SK-N-SH (cell line): ENCODE data around the gene LRTM2. TPM values are rescaled to one million over a fixed set of nuclear protein-coding genes. Genes with fewer than 3 reads are reported as not detected.

Experiments used
- CTCF ChIA-PET: fragments of 300-600, 350-600 bp; formaldehyde crosslinking; extraction: SDS; loops from one replicate; lab custom pipeline; 2021; lab: Yijun Ruan, JAX
- POLR2A ChIA-PET: fragments of 350-600 bp; sonication (Branson Sonifier 250); formaldehyde crosslinking; extraction: SDS; loops from one replicate; lab custom pipeline; 2020; ENCODE audit warnings: antibody characterized with exemption, inconsistent platforms; lab: Yijun Ruan, JAX
- DNase-seq: peaks from one replicate; pipeline ENCODE4 v3.0.0; 2012
- H2AFZ ChIP-seq: fragments of 200-600 bp; sonication (generic); 2 replicates; pipeline ENCODE4 v1.8.1; 2016; ENCODE audit warnings: antibody characterized with exemption, mild to moderate bottlenecking, low read depth
- H3F3A ChIP-seq: fragments of 200-600 bp; sonication (generic); replicated peaks from 2 replicates; pipeline ENCODE3; 2016; ENCODE audit warnings: antibody characterized with exemption, mild to moderate bottlenecking; ENCODE audit not compliant: insufficient read depth
- H3K27ac ChIP-seq, 2 experiments: fragments of 200-500 bp in 1 of 2; fragments of 200-600 bp in 1 of 2; sonication (Bioruptor generic) in 1 of 2; sonication (generic), shearing (Covaris generic) in 1 of 2; 2 replicates each; pipeline versions ENCODE4 v1.5.1 to v1.6.1; 2014 to 2016; ENCODE audit warnings: low read depth in 2 of 2, inconsistent platforms in 1 of 2, low read length in 1 of 2, mild to moderate bottlenecking in 1 of 2, mixed read lengths in 1 of 2
- H3K27me3 ChIP-seq: fragments of 200-600 bp; sonication (generic), shearing (Covaris generic); 2 replicates; pipeline ENCODE4 v1.6.1; 2016; ENCODE audit warnings: mixed run types; ENCODE audit not compliant: insufficient read depth
- H3K36me3 ChIP-seq, 2 experiments: fragments of 200-500 bp in 1 of 2; fragments of 200-600 bp in 1 of 2; sonication (Bioruptor generic) in 1 of 2; sonication (generic) in 1 of 2; replicated peaks in 1 of 2; 2 replicates each; pipeline versions ENCODE3 to v1.5.1; 2014 to 2016; ENCODE audit warnings: low read length in 1 of 2, mild to moderate bottlenecking in 1 of 2; ENCODE audit not compliant: insufficient read depth in 2 of 2, control insufficient read depth in 1 of 2
- H3K4me1 ChIP-seq, 2 experiments: fragments of 200-500 bp in 1 of 2; fragments of 200-600 bp in 1 of 2; sonication (Bioruptor generic) in 1 of 2; sonication (generic), shearing (Covaris generic) in 1 of 2; 2 replicates each; pipeline versions ENCODE4 v1.5.1 to v1.6.1; 2014 to 2016; ENCODE audit warnings: low read depth in 1 of 2, low read length in 1 of 2, mixed run types in 1 of 2; ENCODE audit not compliant: insufficient read depth in 2 of 2, control insufficient read depth in 1 of 2
- H3K4me2 ChIP-seq: fragments of 200-600 bp; sonication (generic), shearing (Covaris generic); 2 replicates; pipeline ENCODE4 v1.6.1; 2017; ENCODE audit warnings: mixed run types
- H3K4me3 ChIP-seq, 2 experiments: fragments of 200-500 bp in 1 of 2; fragments of 200-600 bp in 1 of 2; sonication (Bioruptor generic) in 1 of 2; sonication (generic), shearing (Covaris generic) in 1 of 2; 2 replicates each; pipeline versions ENCODE4 v1.5.1 to v1.8.1; 2014 to 2016; ENCODE audit warnings: low read depth in 2 of 2, inconsistent platforms in 1 of 2, low read length in 1 of 2, mild to moderate bottlenecking in 1 of 2, mixed read lengths in 1 of 2, moderate library complexity in 1 of 2
- H3K79me2 ChIP-seq: fragments of 200-600 bp; sonication (generic); 2 replicates; pipeline ENCODE4 v1.8.1; 2017; ENCODE audit warnings: mild to moderate bottlenecking; ENCODE audit not compliant: insufficient read depth
- H3K9ac ChIP-seq: fragments of 200-600 bp; sonication (generic); 2 replicates; pipeline ENCODE4 v1.6.1; 2017; ENCODE audit warnings: mixed run types
- H3K9me2 ChIP-seq: fragments of 200-600 bp; sonication (generic); 2 replicates; pipeline ENCODE4 v1.6.1; 2017; ENCODE audit warnings: mixed run types
- H3K9me3 ChIP-seq: fragments of 200-600 bp; sonication (generic); 2 replicates; pipeline ENCODE4 v1.6.1; 2017; ENCODE audit warnings: mixed run types, mild to moderate bottlenecking, moderate library complexity
- H4K20me1 ChIP-seq: fragments of 200-600 bp; sonication (generic); 2 replicates; pipeline ENCODE4 v1.6.1; 2017; ENCODE audit warnings: mild to moderate bottlenecking, mixed run types; ENCODE audit not compliant: insufficient read depth
- CHD2 ChIP-seq: fragments of 150-350 bp; IDR thresholded peaks from 2 replicates; pipeline ENCODE4 v1.6.1; 2018; ENCODE audit warnings: low read length; ENCODE audit not compliant: partially characterized antibody
- ELF1 ChIP-seq: IDR thresholded peaks from 2 replicates; pipeline ENCODE4 v1.4.0; 2012
- EP300 ChIP-seq, 2 experiments: IDR thresholded peaks; 2 replicates each; pipeline versions ENCODE4 v1.4.0 to v1.6.1; 2012; ENCODE audit warnings: borderline replicate concordance in 1 of 2, low read depth in 1 of 2, low read length in 1 of 2
- FOXJ3 ChIP-seq: sonication (generic); formaldehyde crosslinking; IDR thresholded peaks from 2 replicates; pipeline ENCODE4 v1.5.1; 2020; ENCODE audit warnings: mild to moderate bottlenecking, missing genetic modification reagents
- FOXM1 ChIP-seq: IDR thresholded peaks from 2 replicates; pipeline ENCODE4 v1.4.0; 2012; ENCODE audit warnings: low read depth, mild to moderate bottlenecking
- GATA2 ChIP-seq: sonication (generic); formaldehyde crosslinking; IDR thresholded peaks from 2 replicates; pipeline ENCODE4 v1.5.0; 2020; ENCODE audit warnings: mild to moderate bottlenecking, missing genetic modification reagents
- NFIC ChIP-seq: IDR thresholded peaks from 2 replicates; pipeline ENCODE4 v1.4.0; 2012; ENCODE audit warnings: borderline replicate concordance
- RXRA ChIP-seq: IDR thresholded peaks from 2 replicates; pipeline ENCODE4 v1.4.0; 2012; ENCODE audit warnings: low read depth, mild to moderate bottlenecking, borderline replicate concordance
- SMC3 ChIP-seq: IDR thresholded peaks from 2 replicates; pipeline ENCODE4 v1.6.1; 2012; ENCODE audit warnings: low read depth, low read length, improper control_type of control experiment
- TAF1 ChIP-seq: IDR thresholded peaks from 2 replicates; pipeline ENCODE4 v1.6.1; 2012; ENCODE audit warnings: low read depth, mild to moderate bottlenecking, low read length, moderate library complexity, borderline replicate concordance
- USF2 ChIP-seq: fragments of 150-350 bp; IDR thresholded peaks from 2 replicates; pipeline ENCODE4 v1.6.1; 2017; ENCODE audit warnings: antibody characterized with exemption, low read length, low read depth, borderline replicate concordance
- YY1 ChIP-seq: IDR thresholded peaks from 2 replicates; pipeline ENCODE4 v1.4.0; 2012; ENCODE audit warnings: low read depth, mild to moderate bottlenecking
- whole genome bisulfite sequencing: methylation state at CpG from one replicate; pipeline ENCODE4 v1.1.6; 2017; ENCODE audit warnings: low lambda C conversion rate; 5-methylcytosine and 5-hydroxymethylcytosine counted together
- polyA plus RNA-seq, 3 experiments: library from polyadenylated mRNA; depleted of rRNA; stranded (reverse); fragments of >200 nt; gene quantifications; 2 replicates each; pipeline ENCODE4 v1.2.3, GENCODE V29; 2012
- TF ChIP-seq, protein P1 (sequence below): IDR thresholded peaks from 2 replicates; pipeline ENCODE4 v1.4.0; 2012; ENCODE audit warnings: low read depth, borderline replicate concordance
- TF ChIP-seq, protein P2 (sequence below): IDR thresholded peaks from 2 replicates; pipeline ENCODE4; 2012

LRTM2 gene
- polyA plus RNA-seq, 1 of the 3 experiments (the other 2 are of a cell fraction), result not detected

GRCh38 chr12:1835211-1836131, 15.1 kb downstream of the LRTM2 start:
- Histone ChIP-seq H3K4me1 (peaks cover 4 to 69% of the 10 kb centered on the region in 2 experiments; a peak in 3 of 4 replicates), H4K20me1 (no peaks in the 10 kb centered on the region), H3K27me3 (no peaks in the 10 kb centered on the region), H3K4me3 (no peak overlapping the region), H3F3A (no peaks in the 10 kb centered on the region), H3K27ac (peak overlapping the region in 1 of 2 experiments; percentile 98; a peak in 2 of 4 replicates), H3K79me2 (no peaks in the 10 kb centered on the region), H3K36me3 (no peaks in the 10 kb centered on the region), H3K4me2 (no peak overlapping the region), H3K9ac (no peak overlapping the region), H2AFZ (no peak overlapping the region), H3K9me3 (no peaks in the 10 kb centered on the region), H3K9me2 (no peaks in the 10 kb centered on the region)
- ChIA-PET POLR2A (no interaction called here), CTCF (interaction anchor here (4.5 kb wide), 1 partner anchor 104 kb away, joined by 35 read pairs; no protein-coding TSS in a partner anchor)
- WGBS, result 82% methylated on average over 11 of the region's 22 CpGs
- DNase-seq, result no peak
- TF ChIP-seq ELF1 (no peak), FOXM1 (no peak), SMC3 (no peak), EP300 (IDR thresholded peaks at IDR 0.05; ENCODE audit: borderline replicate concordance in 1 of 2, low read depth in 1 of 2, low read length in 1 of 2) (no peak), CHD2 (no peak), TAF1 (no peak), RXRA (no peak), FOXJ3 (CRISPR knock-in tag) (no peak), YY1 (no peak), USF2 (no peak), GATA2 (CRISPR knock-in tag) (no peak), NFIC (no peak)
- TF ChIP-seq, protein P1, sequence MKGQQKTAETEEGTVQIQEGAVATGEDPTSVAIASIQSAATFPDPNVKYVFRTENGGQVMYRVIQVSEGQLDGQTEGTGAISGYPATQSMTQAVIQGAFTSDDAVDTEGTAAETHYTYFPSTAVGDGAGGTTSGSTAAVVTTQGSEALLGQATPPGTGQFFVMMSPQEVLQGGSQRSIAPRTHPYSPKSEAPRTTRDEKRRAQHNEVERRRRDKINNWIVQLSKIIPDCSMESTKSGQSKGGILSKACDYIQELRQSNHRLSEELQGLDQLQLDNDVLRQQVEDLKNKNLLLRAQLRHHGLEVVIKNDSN, result no peak
- TF ChIP-seq, protein P2, sequence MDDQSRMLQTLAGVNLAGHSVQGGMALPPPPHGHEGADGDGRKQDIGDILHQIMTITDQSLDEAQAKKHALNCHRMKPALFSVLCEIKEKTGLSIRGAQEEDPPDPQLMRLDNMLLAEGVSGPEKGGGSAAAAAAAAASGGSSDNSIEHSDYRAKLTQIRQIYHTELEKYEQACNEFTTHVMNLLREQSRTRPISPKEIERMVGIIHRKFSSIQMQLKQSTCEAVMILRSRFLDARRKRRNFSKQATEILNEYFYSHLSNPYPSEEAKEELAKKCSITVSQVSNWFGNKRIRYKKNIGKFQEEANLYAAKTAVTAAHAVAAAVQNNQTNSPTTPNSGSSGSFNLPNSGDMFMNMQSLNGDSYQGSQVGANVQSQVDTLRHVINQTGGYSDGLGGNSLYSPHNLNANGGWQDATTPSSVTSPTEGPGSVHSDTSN, result no peak
